HL-60 (cell line): ENCODE data around the gene KCNQ1OT1.

Source experiments
- GABPA ChIP-seq: IDR thresholded peaks from 2 replicates; pipeline ENCODE4 v1.6.1; 2012; ENCODE audit warnings: low read depth
- POLR2AphosphoS5 ChIP-seq: IDR thresholded peaks from 2 replicates; pipeline ENCODE4 v1.6.1; 2012; ENCODE audit warnings: low read depth
- SPI1 ChIP-seq: IDR thresholded peaks from 2 replicates; pipeline ENCODE4 v1.6.1; 2012; ENCODE audit warnings: low read depth, mild to moderate bottlenecking, borderline replicate concordance
- TF ChIP-seq, protein P1 (sequence below): IDR thresholded peaks from one replicate; pipeline ENCODE4 v1.5.1; 2011; ENCODE audit warnings: low read length, control low read depth, inconsistent platforms; ENCODE audit not compliant: insufficient read depth
- TF ChIP-seq, protein P2 (sequence below): IDR thresholded peaks from 2 replicates; pipeline ENCODE4 v1.6.1; 2012; ENCODE audit warnings: low read depth; ENCODE audit not compliant: insufficient replicate concordance

DNA sequence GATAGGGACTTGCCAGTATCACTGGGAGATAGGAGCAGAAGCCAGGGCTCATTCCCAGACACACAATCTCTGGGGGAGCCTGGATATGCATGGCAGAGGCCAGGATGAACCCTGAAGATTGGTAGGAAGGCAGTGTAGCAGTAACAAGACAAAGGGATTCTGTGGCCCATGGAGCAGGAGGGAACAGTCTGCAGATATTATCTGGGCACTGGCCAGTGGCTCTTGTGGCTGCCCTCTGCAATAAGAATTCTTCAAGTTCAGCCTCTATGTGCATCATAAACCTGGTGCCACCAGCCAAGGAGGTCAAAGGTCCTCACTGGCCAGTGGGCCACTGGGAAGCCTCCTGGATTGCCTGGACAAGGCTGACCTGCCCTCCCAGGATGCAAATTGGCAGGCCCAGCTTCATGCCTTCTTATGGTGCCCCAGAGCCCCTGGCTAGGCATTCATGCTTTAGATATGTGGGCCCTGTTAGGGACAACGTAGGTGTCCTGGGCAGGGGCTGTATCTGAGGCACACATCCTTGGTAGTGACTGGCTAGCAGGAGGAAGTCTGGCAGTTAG, 29.2 kb downstream of the KCNQ1OT1 start:
- TF ChIP-seq, protein P1, sequence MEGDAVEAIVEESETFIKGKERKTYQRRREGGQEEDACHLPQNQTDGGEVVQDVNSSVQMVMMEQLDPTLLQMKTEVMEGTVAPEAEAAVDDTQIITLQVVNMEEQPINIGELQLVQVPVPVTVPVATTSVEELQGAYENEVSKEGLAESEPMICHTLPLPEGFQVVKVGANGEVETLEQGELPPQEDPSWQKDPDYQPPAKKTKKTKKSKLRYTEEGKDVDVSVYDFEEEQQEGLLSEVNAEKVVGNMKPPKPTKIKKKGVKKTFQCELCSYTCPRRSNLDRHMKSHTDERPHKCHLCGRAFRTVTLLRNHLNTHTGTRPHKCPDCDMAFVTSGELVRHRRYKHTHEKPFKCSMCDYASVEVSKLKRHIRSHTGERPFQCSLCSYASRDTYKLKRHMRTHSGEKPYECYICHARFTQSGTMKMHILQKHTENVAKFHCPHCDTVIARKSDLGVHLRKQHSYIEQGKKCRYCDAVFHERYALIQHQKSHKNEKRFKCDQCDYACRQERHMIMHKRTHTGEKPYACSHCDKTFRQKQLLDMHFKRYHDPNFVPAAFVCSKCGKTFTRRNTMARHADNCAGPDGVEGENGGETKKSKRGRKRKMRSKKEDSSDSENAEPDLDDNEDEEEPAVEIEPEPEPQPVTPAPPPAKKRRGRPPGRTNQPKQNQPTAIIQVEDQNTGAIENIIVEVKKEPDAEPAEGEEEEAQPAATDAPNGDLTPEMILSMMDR, result no peak
- no peak for TF ChIP-seq POLR2AphosphoS5
- no peak for TF ChIP-seq GABPA
- TF ChIP-seq, protein P2, sequence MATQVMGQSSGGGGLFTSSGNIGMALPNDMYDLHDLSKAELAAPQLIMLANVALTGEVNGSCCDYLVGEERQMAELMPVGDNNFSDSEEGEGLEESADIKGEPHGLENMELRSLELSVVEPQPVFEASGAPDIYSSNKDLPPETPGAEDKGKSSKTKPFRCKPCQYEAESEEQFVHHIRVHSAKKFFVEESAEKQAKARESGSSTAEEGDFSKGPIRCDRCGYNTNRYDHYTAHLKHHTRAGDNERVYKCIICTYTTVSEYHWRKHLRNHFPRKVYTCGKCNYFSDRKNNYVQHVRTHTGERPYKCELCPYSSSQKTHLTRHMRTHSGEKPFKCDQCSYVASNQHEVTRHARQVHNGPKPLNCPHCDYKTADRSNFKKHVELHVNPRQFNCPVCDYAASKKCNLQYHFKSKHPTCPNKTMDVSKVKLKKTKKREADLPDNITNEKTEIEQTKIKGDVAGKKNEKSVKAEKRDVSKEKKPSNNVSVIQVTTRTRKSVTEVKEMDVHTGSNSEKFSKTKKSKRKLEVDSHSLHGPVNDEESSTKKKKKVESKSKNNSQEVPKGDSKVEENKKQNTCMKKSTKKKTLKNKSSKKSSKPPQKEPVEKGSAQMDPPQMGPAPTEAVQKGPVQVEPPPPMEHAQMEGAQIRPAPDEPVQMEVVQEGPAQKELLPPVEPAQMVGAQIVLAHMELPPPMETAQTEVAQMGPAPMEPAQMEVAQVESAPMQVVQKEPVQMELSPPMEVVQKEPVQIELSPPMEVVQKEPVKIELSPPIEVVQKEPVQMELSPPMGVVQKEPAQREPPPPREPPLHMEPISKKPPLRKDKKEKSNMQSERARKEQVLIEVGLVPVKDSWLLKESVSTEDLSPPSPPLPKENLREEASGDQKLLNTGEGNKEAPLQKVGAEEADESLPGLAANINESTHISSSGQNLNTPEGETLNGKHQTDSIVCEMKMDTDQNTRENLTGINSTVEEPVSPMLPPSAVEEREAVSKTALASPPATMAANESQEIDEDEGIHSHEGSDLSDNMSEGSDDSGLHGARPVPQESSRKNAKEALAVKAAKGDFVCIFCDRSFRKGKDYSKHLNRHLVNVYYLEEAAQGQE, result no peak
- TF ChIP-seq SPI1, result no peak
